Gastroesophageal sphincter (tissue), 3 donors: Measurements from ENCODE around the gene FASTKD3.

Source experiments
- CTCF ChIP-seq, 4 experiments: fragments of 200-600 bp in 2 of 4; fragments of 450-650 bp in 2 of 4; sonication (generic) in 1 of 4; IDR thresholded peaks; one replicate each; pipeline ENCODE4 v1.5.1; 2017 to 2019; ENCODE audit warnings: antibody characterized with exemption in 4 of 4, mild to moderate bottlenecking in 2 of 4, moderate library complexity in 2 of 4
- EP300 ChIP-seq: sonication (generic); formaldehyde crosslinking; IDR thresholded peaks from one replicate; pipeline ENCODE4 v1.6.1; 2017; ENCODE audit warnings: antibody characterized with exemption, mild to moderate bottlenecking
- POLR2A ChIP-seq, 2 donors: fragments of 450-650 bp; IDR thresholded peaks; one replicate each; pipeline ENCODE4 v1.6.1; 2017; ENCODE audit warnings: antibody characterized with exemption in 2 of 2, mild to moderate bottlenecking in 2 of 2, moderate library complexity in 1 of 2
- POLR2AphosphoS5 ChIP-seq: sonication (generic); formaldehyde crosslinking; IDR thresholded peaks from one replicate; pipeline ENCODE4 v1.6.1; 2017; ENCODE audit warnings: antibody characterized with exemption

DNA sequence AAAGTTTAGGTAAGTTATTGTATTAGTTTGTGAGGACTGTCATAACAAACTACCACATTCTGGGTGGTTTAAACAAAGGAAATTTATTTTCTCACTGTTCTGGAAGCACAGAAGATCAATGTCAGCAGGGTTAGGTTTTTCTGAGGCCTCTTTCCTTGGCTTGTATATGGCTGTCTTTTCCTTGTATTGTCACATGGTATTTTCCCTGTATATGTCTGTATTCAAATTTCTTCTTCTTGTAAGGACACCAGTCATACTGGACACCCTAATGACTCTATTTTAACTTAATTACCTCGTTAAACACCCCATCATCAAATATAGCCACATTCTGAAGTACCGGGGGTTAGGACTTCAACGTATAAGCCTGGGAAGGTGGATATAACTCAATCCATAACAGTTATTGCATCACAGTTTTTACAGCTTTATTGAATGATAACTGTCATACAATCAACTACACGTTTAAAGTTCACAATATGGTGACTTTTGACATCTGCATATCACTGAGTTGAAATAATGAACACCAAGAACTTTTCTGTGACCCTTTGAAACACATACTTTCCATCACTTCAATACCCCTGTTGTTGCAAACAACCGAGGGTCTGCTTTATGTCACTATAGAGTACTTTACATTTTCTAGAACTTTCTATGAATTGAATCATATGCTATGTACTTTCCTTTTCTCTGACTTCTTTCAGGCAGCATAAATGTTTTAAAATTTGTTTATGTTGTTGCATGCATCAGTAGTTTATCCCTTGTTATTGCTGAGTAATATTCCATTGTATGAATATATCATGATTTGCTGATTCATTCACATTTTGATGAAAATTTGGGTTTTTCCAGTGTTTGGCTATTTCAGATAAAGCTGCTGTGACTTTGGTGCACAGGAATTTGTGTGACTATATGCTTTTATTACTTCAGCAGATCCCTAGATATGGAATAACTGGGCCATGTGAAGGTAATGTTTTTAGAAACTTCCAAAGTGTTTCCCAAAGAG is 48.6 kb upstream of the FASTKD3 start:
- TF ChIP-seq CTCF (IDR thresholded peaks at IDR 0.05) (no peak), POLR2A (IDR thresholded peaks at IDR 0.05) (no peak), EP300 (no peak), POLR2AphosphoS5 (no peak)
